ENCODE results near the gene CLK4. TPM values are rescaled to one million over a fixed set of nuclear protein-coding genes. Genes with fewer than 3 reads are reported as not detected.

CLK4 gene
- total RNA-seq, 1 experiment from 2014 or later, result 9.8 TPM

DNA sequence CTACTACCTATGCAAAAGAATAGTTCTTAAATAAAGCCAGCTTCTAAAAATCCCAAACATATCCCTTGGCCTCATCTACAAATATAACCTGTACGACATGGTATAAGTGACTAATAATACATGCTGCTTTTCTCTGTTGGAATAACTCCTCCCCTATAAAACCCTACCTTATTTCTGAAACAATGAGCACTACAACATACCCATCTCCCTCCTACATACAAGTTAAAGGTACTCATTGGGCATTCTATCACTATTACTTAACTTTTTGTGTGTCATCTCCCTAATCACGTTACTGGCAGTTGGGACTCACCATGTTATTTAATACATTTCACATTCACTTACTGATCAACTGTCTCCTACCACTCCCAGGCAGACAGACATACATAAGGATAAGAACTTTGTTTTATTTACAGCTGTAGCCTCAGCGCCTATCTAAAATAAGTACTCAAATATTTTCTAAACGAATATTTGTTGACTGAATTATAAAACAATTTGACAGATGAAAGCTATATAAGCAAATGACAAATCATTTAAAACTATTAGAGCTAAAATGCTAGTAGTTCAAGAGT lies 4.1 kb downstream of the CLK4 start:
- ChIA-PET POLR2A (interaction anchor here (0.5 kb wide), 1 partner anchor 1005 kb away, joined by 3 read pairs; no protein-coding TSS in a partner anchor), RAD21 (ENCODE audit: low non-redundant PET in 1 of 2, low total read pairs in 2 of 2, uncharacterized antibody in 2 of 2, unreplicated experiment in 2 of 2) (no interaction called here), CTCF (no interaction called here)
- ATAC-seq, result no peak
- H3K9me3 ChIP-seq (ENCODE audit: control insufficient read depth in 1 of 2, insufficient read depth in 1 of 2, low read depth in 1 of 2, low read length in 2 of 2), result no peaks in the 10 kb centered on the region
- peaks cover 35 to 45% of the 10 kb centered on the region in 2 experiments for H3K36me3 ChIP-seq (ENCODE audit: control insufficient read depth in 1 of 2, insufficient read depth in 2 of 2, low read length in 2 of 2)
- no peak overlapping the region for H3K4me3 ChIP-seq (replicated peaks in 1 of 2; ENCODE audit: low read depth in 1 of 2, low read length in 2 of 2)
- intact Hi-C loops (cut with micrococcal nuclease), result loop anchor here (10.0 kb wide), 1 partner anchor 232 kb away; the partner anchor contains the start of gene ZNF354B
- no peak overlapping the region for H2AFZ ChIP-seq (ENCODE audit: low read depth, low read length, poor library complexity, severe bottlenecking)
- no TSS peak for BruUV-seq (replicated peaks)
- H3K27me3 ChIP-seq (ENCODE audit: insufficient read depth, low read length), result no peaks in the 10 kb centered on the region
- H3K4me1 ChIP-seq (ENCODE audit: control insufficient read depth in 1 of 2, insufficient read depth in 2 of 2, low read length in 2 of 2), result peaks cover 11 to 17% of the 10 kb centered on the region in 2 experiments
- H3K27ac ChIP-seq (ENCODE audit: low read depth, low read length), result no peak overlapping the region
- no peaks in the 10 kb centered on the region for H4K20me1 ChIP-seq (ENCODE audit: insufficient read depth)
- no peak for DNase-seq (ENCODE audit: low read depth, low spot score)
- H3K4me2 ChIP-seq (ENCODE audit: low read length), result no peak overlapping the region
- H3K9ac ChIP-seq (ENCODE audit: low read length), result no peak overlapping the region
- no peaks in the 10 kb centered on the region for H3K9me2 ChIP-seq (ENCODE audit: insufficient read depth)
- peaks cover 73% of the 10 kb centered on the region for H3K79me2 ChIP-seq (ENCODE audit: insufficient read depth, low read length)
- TF ChIP-seq, protein P1, sequence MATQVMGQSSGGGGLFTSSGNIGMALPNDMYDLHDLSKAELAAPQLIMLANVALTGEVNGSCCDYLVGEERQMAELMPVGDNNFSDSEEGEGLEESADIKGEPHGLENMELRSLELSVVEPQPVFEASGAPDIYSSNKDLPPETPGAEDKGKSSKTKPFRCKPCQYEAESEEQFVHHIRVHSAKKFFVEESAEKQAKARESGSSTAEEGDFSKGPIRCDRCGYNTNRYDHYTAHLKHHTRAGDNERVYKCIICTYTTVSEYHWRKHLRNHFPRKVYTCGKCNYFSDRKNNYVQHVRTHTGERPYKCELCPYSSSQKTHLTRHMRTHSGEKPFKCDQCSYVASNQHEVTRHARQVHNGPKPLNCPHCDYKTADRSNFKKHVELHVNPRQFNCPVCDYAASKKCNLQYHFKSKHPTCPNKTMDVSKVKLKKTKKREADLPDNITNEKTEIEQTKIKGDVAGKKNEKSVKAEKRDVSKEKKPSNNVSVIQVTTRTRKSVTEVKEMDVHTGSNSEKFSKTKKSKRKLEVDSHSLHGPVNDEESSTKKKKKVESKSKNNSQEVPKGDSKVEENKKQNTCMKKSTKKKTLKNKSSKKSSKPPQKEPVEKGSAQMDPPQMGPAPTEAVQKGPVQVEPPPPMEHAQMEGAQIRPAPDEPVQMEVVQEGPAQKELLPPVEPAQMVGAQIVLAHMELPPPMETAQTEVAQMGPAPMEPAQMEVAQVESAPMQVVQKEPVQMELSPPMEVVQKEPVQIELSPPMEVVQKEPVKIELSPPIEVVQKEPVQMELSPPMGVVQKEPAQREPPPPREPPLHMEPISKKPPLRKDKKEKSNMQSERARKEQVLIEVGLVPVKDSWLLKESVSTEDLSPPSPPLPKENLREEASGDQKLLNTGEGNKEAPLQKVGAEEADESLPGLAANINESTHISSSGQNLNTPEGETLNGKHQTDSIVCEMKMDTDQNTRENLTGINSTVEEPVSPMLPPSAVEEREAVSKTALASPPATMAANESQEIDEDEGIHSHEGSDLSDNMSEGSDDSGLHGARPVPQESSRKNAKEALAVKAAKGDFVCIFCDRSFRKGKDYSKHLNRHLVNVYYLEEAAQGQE (IDR thresholded peaks at IDR 0.05; ENCODE audit: low read depth), result no peak
- TF ChIP-seq SRF (IDR thresholded peaks at IDR 0.05; ENCODE audit: low read depth), result no peak
- TF ChIP-seq, protein P2, sequence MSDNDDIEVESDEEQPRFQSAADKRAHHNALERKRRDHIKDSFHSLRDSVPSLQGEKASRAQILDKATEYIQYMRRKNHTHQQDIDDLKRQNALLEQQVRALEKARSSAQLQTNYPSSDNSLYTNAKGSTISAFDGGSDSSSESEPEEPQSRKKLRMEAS (IDR thresholded peaks at IDR 0.05), result no peak
- no peak for TF ChIP-seq JUND (IDR thresholded peaks at IDR 0.05)
- no peak for TF ChIP-seq SIN3A (IDR thresholded peaks at IDR 0.05; ENCODE audit: low read depth)
- TF ChIP-seq YY1 (IDR thresholded peaks at IDR 0.05; ENCODE audit: extremely low read depth, insufficient replicate concordance, low read depth, low read length), result no peak
- no peak for TF ChIP-seq POLR2AphosphoS5 (IDR thresholded peaks at IDR 0.05; ENCODE audit: low read depth, low read length)
- no peak for TF ChIP-seq ELF1 (IDR thresholded peaks at IDR 0.05; ENCODE audit: borderline replicate concordance, low read depth)
- TF ChIP-seq RAD21 (IDR thresholded peaks at IDR 0.05; ENCODE audit: low read depth), result no peak
- TF ChIP-seq, protein P3, sequence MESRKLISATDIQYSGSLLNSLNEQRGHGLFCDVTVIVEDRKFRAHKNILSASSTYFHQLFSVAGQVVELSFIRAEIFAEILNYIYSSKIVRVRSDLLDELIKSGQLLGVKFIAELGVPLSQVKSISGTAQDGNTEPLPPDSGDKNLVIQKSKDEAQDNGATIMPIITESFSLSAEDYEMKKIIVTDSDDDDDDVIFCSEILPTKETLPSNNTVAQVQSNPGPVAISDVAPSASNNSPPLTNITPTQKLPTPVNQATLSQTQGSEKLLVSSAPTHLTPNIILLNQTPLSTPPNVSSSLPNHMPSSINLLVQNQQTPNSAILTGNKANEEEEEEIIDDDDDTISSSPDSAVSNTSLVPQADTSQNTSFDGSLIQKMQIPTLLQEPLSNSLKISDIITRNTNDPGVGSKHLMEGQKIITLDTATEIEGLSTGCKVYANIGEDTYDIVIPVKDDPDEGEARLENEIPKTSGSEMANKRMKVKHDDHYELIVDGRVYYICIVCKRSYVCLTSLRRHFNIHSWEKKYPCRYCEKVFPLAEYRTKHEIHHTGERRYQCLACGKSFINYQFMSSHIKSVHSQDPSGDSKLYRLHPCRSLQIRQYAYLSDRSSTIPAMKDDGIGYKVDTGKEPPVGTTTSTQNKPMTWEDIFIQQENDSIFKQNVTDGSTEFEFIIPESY (IDR thresholded peaks at IDR 0.05; ENCODE audit: extremely low read depth, insufficient replicate concordance, low read length), result no peak
- TF ChIP-seq EZH2 (IDR thresholded peaks at IDR 0.05), result no peak
- TF ChIP-seq ZFX (IDR thresholded peaks at IDR 0.05), result no peak
- TF ChIP-seq SP1 (IDR thresholded peaks at IDR 0.05; ENCODE audit: low read depth), result no peak
